Measurements from ENCODE around the gene MRPL4.

The MRPL4 gene

GRCh38 chr19:10252707-10253106, 693 bp downstream of the MRPL4 start:
- peak overlapping the region; percentile 99 for H3K4me3 ChIP-seq (ENCODE audit: low read length)
- no peaks in the 10 kb centered on the region for H3K27me3 ChIP-seq (ENCODE audit: control insufficient read depth, insufficient read depth, low read length)
- H3K36me3 ChIP-seq (ENCODE audit: control insufficient read depth, low read depth, low read length) = peaks cover 17% of the 10 kb centered on the region
- peaks cover 3% of the 10 kb centered on the region for H3K4me1 ChIP-seq (ENCODE audit: control insufficient read depth, low read depth, low read length)
- no peaks in the 10 kb centered on the region for H3K9me3 ChIP-seq (ENCODE audit: control insufficient read depth, low read depth, low read length)
- no peak overlapping the region for H3K27ac ChIP-seq (ENCODE audit: low read length)
- peak overlapping the region; percentile 83 for H3K9ac ChIP-seq (ENCODE audit: low read length)

- Histone ChIP-seq H3K9me3 (ENCODE audit: control insufficient read depth, low read depth, low read length) (no peaks in the 10 kb centered on the region), H3K27ac (ENCODE audit: low read length) (no peak overlapping the region), H3K4me1 (ENCODE audit: control insufficient read depth, low read depth, low read length) (peaks cover 3% of the 10 kb centered on the region), H3K36me3 (ENCODE audit: control insufficient read depth, low read depth, low read length) (peaks cover 23% of the 10 kb centered on the region), H3K4me3 (ENCODE audit: low read length) (no peak overlapping the region), H3K9ac (ENCODE audit: low read length) (no peak overlapping the region), H3K27me3 (ENCODE audit: control insufficient read depth, insufficient read depth, low read length) (no peaks in the 10 kb centered on the region)
Measured at GRCh38 chr19:10254244-10254643, 2.2 kb downstream of the MRPL4 start.

GRCh38 chr19:10255358-10255757, 3.3 kb downstream of the MRPL4 start:
- Histone ChIP-seq H3K9me3 (ENCODE audit: control insufficient read depth, low read depth, low read length) (no peaks in the 10 kb centered on the region), H3K9ac (ENCODE audit: low read length) (no peak overlapping the region), H3K4me3 (ENCODE audit: low read length) (no peak overlapping the region), H3K27ac (ENCODE audit: low read length) (no peak overlapping the region), H3K27me3 (ENCODE audit: control insufficient read depth, insufficient read depth, low read length) (no peaks in the 10 kb centered on the region), H3K4me1 (ENCODE audit: control insufficient read depth, low read depth, low read length) (peaks cover 3% of the 10 kb centered on the region), H3K36me3 (ENCODE audit: control insufficient read depth, low read depth, low read length) (peaks cover 23% of the 10 kb centered on the region)

GRCh38 chr19:10256551-10256950, 4.5 kb downstream of the MRPL4 start:
- Histone ChIP-seq H3K9ac (ENCODE audit: low read length) (no peak overlapping the region), H3K27me3 (ENCODE audit: control insufficient read depth, insufficient read depth, low read length) (no peaks in the 10 kb centered on the region), H3K4me1 (ENCODE audit: control insufficient read depth, low read depth, low read length) (peaks cover 3% of the 10 kb centered on the region), H3K36me3 (ENCODE audit: control insufficient read depth, low read depth, low read length) (peaks cover 23% of the 10 kb centered on the region), H3K9me3 (ENCODE audit: control insufficient read depth, low read depth, low read length) (no peaks in the 10 kb centered on the region), H3K27ac (ENCODE audit: low read length) (no peak overlapping the region), H3K4me3 (ENCODE audit: low read length) (no peak overlapping the region)

- no peak overlapping the region for H3K4me3 ChIP-seq (ENCODE audit: low read length)
- no peak overlapping the region for H3K27ac ChIP-seq (ENCODE audit: low read length)
- peaks cover 23% of the 10 kb centered on the region for H3K36me3 ChIP-seq (ENCODE audit: control insufficient read depth, low read depth, low read length)
- peaks cover 3% of the 10 kb centered on the region for H3K4me1 ChIP-seq (ENCODE audit: control insufficient read depth, low read depth, low read length)
- H3K9ac ChIP-seq (ENCODE audit: low read length) = no peak overlapping the region
- no peaks in the 10 kb centered on the region for H3K9me3 ChIP-seq (ENCODE audit: control insufficient read depth, low read depth, low read length)
- no peaks in the 10 kb centered on the region for H3K27me3 ChIP-seq (ENCODE audit: control insufficient read depth, insufficient read depth, low read length)
Measured at GRCh38 chr19:10256970-10257615, 5.1 kb downstream of the MRPL4 start.

- H3K4me1 ChIP-seq (ENCODE audit: control insufficient read depth, low read depth, low read length) = no peaks in the 10 kb centered on the region
- peaks cover 23% of the 10 kb centered on the region for H3K36me3 ChIP-seq (ENCODE audit: control insufficient read depth, low read depth, low read length)
- no peaks in the 10 kb centered on the region for H3K9me3 ChIP-seq (ENCODE audit: control insufficient read depth, low read depth, low read length)
- no peak overlapping the region for H3K4me3 ChIP-seq (ENCODE audit: low read length)
- H3K27ac ChIP-seq (ENCODE audit: low read length) = no peak overlapping the region
- no peaks in the 10 kb centered on the region for H3K27me3 ChIP-seq (ENCODE audit: control insufficient read depth, insufficient read depth, low read length)
- no peak overlapping the region for H3K9ac ChIP-seq (ENCODE audit: low read length)
Measured at GRCh38 chr19:10258080-10258710, 6.2 kb downstream of the MRPL4 start.

GRCh38 chr19:10259162-10259905, 7.3 kb downstream of the MRPL4 start:
- Histone ChIP-seq H3K9ac (ENCODE audit: low read length) (no peak overlapping the region), H3K36me3 (ENCODE audit: control insufficient read depth, low read depth, low read length) (peaks cover 20% of the 10 kb centered on the region), H3K4me1 (ENCODE audit: control insufficient read depth, low read depth, low read length) (no peaks in the 10 kb centered on the region), H3K9me3 (ENCODE audit: control insufficient read depth, low read depth, low read length) (no peaks in the 10 kb centered on the region), H3K4me3 (ENCODE audit: low read length) (no peak overlapping the region), H3K27ac (ENCODE audit: low read length) (no peak overlapping the region), H3K27me3 (ENCODE audit: control insufficient read depth, insufficient read depth, low read length) (no peaks in the 10 kb centered on the region)

GRCh38 chr19:10260141-10260584, 8.1 kb downstream of the MRPL4 start:
- Histone ChIP-seq H3K27me3 (ENCODE audit: control insufficient read depth, insufficient read depth, low read length) (no peaks in the 10 kb centered on the region), H3K27ac (ENCODE audit: low read length) (no peak overlapping the region), H3K4me1 (ENCODE audit: control insufficient read depth, low read depth, low read length) (no peaks in the 10 kb centered on the region), H3K9me3 (ENCODE audit: control insufficient read depth, low read depth, low read length) (no peaks in the 10 kb centered on the region), H3K9ac (ENCODE audit: low read length) (no peak overlapping the region), H3K36me3 (ENCODE audit: control insufficient read depth, low read depth, low read length) (peaks cover 16% of the 10 kb centered on the region), H3K4me3 (ENCODE audit: low read length) (no peak overlapping the region)

GRCh38 chr19:10262771-10263170, 10.8 kb downstream of the MRPL4 start:
- Histone ChIP-seq H3K4me1 (ENCODE audit: control insufficient read depth, low read depth, low read length) (no peaks in the 10 kb centered on the region), H3K27ac (ENCODE audit: low read length) (no peak overlapping the region), H3K9me3 (ENCODE audit: control insufficient read depth, low read depth, low read length) (no peaks in the 10 kb centered on the region), H3K27me3 (ENCODE audit: control insufficient read depth, insufficient read depth, low read length) (no peaks in the 10 kb centered on the region), H3K4me3 (ENCODE audit: low read length) (no peak overlapping the region), H3K36me3 (ENCODE audit: control insufficient read depth, low read depth, low read length) (peaks cover 5% of the 10 kb centered on the region), H3K9ac (ENCODE audit: low read length) (no peak overlapping the region)

- Histone ChIP-seq H3K9me3 (ENCODE audit: control insufficient read depth, low read depth, low read length) (no peaks in the 10 kb centered on the region), H3K9ac (ENCODE audit: low read length) (no peak overlapping the region), H3K4me1 (ENCODE audit: control insufficient read depth, low read depth, low read length) (peaks cover 2% of the 10 kb centered on the region), H3K27me3 (ENCODE audit: control insufficient read depth, insufficient read depth, low read length) (peaks cover 29% of the 10 kb centered on the region), H3K4me3 (ENCODE audit: low read length) (no peak overlapping the region), H3K27ac (ENCODE audit: low read length) (no peak overlapping the region), H3K36me3 (ENCODE audit: control insufficient read depth, low read depth, low read length) (no peaks in the 10 kb centered on the region)
Measured at GRCh38 chr19:10266706-10267105, 14.7 kb downstream of the MRPL4 start.

GRCh38 chr19:10268071-10268470, 16.1 kb downstream of the MRPL4 start:
- no peaks in the 10 kb centered on the region for H3K36me3 ChIP-seq (ENCODE audit: control insufficient read depth, low read depth, low read length)
- H3K4me3 ChIP-seq (ENCODE audit: low read length) = no peak overlapping the region
- peaks cover 2% of the 10 kb centered on the region for H3K4me1 ChIP-seq (ENCODE audit: control insufficient read depth, low read depth, low read length)

More at GRCh38 chr19:10268071-10268470, 16.1 kb downstream of the MRPL4 start:
- Histone ChIP-seq H3K27ac (ENCODE audit: low read length) (no peak overlapping the region), H3K27me3 (ENCODE audit: control insufficient read depth, insufficient read depth, low read length) (peaks cover 41% of the 10 kb centered on the region), H3K9ac (ENCODE audit: low read length) (no peak overlapping the region), H3K9me3 (ENCODE audit: control insufficient read depth, low read depth, low read length) (no peaks in the 10 kb centered on the region)
